HepG2 (cell line): ENCODE results near the gene ADM. TPM values are rescaled to one million over a fixed set of nuclear protein-coding genes. Genes with fewer than 3 reads are reported as not detected.

ENCODE experiments used
- CC2D1A ChIP-seq: sonication (generic); formaldehyde crosslinking; IDR thresholded peaks from 2 replicates; pipeline ENCODE4 v1.8.1; 2023; ENCODE audit warnings: mild to moderate bottlenecking, missing genetic modification reagents
- FOXP1 ChIP-seq, 2 experiments: fragments of 450-650 bp in 1 of 2; IDR thresholded peaks; 2 replicates each; pipeline ENCODE4 v1.6.1; 2017 to 2018; ENCODE audit warnings: antibody characterized with exemption in 1 of 2
- HOXA3 ChIP-seq: sonication (generic); formaldehyde crosslinking; IDR thresholded peaks from 2 replicates; pipeline ENCODE4 v1.5.0; 2020; ENCODE audit warnings: missing genetic modification reagents
- HOXA7 ChIP-seq: sonication (generic); formaldehyde crosslinking; IDR thresholded peaks from 2 replicates; pipeline ENCODE4 v1.8.1; 2022; ENCODE audit warnings: mild to moderate bottlenecking, missing genetic modification reagents, moderate library complexity
- JUND ChIP-seq: sonication (generic); formaldehyde crosslinking; IDR thresholded peaks from 2 replicates; pipeline ENCODE4 v1.8.0; 2022; ENCODE audit warnings: mild to moderate bottlenecking, missing genetic modification reagents
- MAF1 ChIP-seq: sonication (generic); formaldehyde crosslinking; IDR thresholded peaks from 2 replicates; pipeline ENCODE4 v1.5.0; 2020; ENCODE audit warnings: missing genetic modification reagents, borderline replicate concordance
- RFX5 ChIP-seq: IDR thresholded peaks from 2 replicates; pipeline ENCODE4 v1.6.1; 2011; ENCODE audit warnings: low read depth, low read length, improper control_type of control experiment
- RNF2 ChIP-seq: fragments of 450-650 bp; conservative IDR thresholded peaks from 2 replicates; pipeline ENCODE4 v1.6.1; 2016; ENCODE audit warnings: low read depth
- TBL1XR1 ChIP-seq: fragments of 150-350 bp; IDR thresholded peaks from 2 replicates; pipeline ENCODE4 v1.6.1; 2014; ENCODE audit warnings: borderline replicate concordance, low read length; ENCODE audit not compliant: partially characterized antibody
- polyA plus RNA-seq, 8 experiments: library from polyadenylated mRNA; depleted of rRNA in 3 of 8; stranded (reverse) in 7 of 8; unstranded in 1 of 8; fragments of >200 nt; fragmentation: Illumina TruSeq in 4 of 8; extraction: Trizol in 4 of 8; gene quantifications; 2 replicates each; pipeline versions ENCODE4 v1.2.1 to v1.2.3, GENCODE V29; 2011 to 2016; ENCODE audit warnings: low read depth in 4 of 8, missing spikeins in 1 of 8, mixed read lengths in 1 of 8; ENCODE audit not compliant: insufficient read depth in 1 of 8
- total RNA-seq, 5 experiments: library from RNA; depleted of rRNA; stranded (reverse); fragments of >200 nt; fragmentation: Illumina TruSeq; extraction: Trizol; gene quantifications; 2 replicates each; pipeline ENCODE4 v1.2.3, GENCODE V29; 2016; ENCODE audit warnings: low read depth in 1 of 5
- TF ChIP-seq, protein P1 (sequence below): sonication (generic); formaldehyde crosslinking; IDR thresholded peaks from 2 replicates; pipeline ENCODE4; 2020; ENCODE audit warnings: missing genetic modification reagents, mild to moderate bottlenecking, borderline replicate concordance
- TF ChIP-seq, protein P2 (sequence below): sonication (generic); formaldehyde crosslinking; IDR thresholded peaks from 2 replicates; pipeline ENCODE4 v1.8.1; 2023; ENCODE audit warnings: mild to moderate bottlenecking, inconsistent platforms, moderate library complexity, missing genetic modification reagents, borderline replicate concordance
- TF ChIP-seq, protein P3 (sequence below): fragments of 450-650 bp; IDR thresholded peaks from 2 replicates; pipeline ENCODE4 v1.6.1; 2017
- TF ChIP-seq, protein P4 (sequence below): sonication (generic); formaldehyde crosslinking; IDR thresholded peaks from 2 replicates; pipeline ENCODE4 v1.8.0; 2022; ENCODE audit warnings: missing genetic modification reagents, mild to moderate bottlenecking, borderline replicate concordance
- TF ChIP-seq, protein P5 (sequence below): sonication (generic); formaldehyde crosslinking; IDR thresholded peaks from 2 replicates; pipeline ENCODE4 v1.4.0; 2020; ENCODE audit warnings: mild to moderate bottlenecking, missing genetic modification reagents

ADM gene
- total and polyA plus RNA-seq, 2 of the 13 experiments (the other 11 are each of a cell fraction or from before 2014, with no cell fraction given) = 10.7 to 26.1 TPM

DNA sequence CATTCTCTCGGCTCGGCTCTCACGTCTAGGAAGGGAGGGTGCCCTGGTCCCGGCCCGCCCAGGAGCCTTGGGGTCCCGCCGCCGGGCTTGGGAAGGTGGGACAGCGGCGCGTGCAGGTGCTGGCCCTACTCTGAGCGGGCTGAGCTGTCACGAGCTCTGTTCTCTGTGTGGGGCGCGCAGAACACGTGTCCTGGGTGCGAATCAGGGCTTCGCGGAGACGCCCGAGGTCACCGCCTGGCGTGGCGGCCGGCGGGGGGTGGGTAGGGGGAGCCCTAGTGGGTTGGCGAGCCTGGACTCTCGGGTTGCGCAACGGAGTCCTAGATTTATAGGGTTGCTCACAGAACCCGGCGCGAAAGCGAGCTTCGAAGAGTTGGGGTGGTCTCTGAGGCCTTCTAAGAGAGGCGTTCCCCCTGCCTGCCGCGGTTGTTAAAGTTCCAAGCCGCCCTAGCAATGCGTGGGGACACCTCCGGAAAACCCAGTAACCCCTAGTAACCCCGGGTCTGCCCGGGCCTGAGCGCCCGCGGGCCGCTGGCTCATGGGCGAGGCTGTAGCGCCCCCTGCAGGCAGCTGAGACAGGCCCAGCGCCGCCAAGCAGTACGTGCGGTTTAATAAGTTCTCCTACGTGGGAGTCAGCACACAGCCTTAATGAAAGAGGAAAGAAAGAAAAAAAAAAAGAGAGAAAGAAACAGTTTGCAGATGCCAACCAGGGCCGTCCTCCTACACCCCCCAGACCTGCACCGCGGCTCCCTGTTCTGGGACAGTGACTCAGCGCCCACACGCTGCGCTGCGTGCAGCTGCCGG is 2.7 kb downstream of the ADM start (continued):
- TF ChIP-seq, protein P1, sequence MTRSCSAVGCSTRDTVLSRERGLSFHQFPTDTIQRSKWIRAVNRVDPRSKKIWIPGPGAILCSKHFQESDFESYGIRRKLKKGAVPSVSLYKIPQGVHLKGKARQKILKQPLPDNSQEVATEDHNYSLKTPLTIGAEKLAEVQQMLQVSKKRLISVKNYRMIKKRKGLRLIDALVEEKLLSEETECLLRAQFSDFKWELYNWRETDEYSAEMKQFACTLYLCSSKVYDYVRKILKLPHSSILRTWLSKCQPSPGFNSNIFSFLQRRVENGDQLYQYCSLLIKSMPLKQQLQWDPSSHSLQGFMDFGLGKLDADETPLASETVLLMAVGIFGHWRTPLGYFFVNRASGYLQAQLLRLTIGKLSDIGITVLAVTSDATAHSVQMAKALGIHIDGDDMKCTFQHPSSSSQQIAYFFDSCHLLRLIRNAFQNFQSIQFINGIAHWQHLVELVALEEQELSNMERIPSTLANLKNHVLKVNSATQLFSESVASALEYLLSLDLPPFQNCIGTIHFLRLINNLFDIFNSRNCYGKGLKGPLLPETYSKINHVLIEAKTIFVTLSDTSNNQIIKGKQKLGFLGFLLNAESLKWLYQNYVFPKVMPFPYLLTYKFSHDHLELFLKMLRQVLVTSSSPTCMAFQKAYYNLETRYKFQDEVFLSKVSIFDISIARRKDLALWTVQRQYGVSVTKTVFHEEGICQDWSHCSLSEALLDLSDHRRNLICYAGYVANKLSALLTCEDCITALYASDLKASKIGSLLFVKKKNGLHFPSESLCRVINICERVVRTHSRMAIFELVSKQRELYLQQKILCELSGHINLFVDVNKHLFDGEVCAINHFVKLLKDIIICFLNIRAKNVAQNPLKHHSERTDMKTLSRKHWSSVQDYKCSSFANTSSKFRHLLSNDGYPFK (CRISPR knock-in tag) = no peak
- TF ChIP-seq, protein P2, sequence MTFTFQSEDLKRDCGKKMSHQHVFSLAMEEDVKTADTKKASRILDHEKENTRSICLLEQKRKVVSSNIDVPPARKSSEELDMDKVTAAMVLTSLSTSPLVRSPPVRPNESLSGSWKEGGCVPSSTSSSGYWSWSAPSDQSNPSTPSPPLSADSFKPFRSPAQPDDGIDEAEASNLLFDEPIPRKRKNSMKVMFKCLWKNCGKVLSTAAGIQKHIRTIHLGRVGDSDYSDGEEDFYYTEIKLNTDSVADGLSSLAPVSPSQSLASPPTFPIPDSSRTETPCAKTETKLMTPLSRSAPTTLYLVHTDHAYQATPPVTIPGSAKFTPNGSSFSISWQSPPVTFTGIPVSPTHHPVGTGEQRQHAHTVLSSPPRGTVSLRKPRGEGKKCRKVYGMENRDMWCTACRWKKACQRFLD (CRISPR knock-in tag) = no peak
- no peak for TF ChIP-seq HOXA3
- TF ChIP-seq RFX5 = no peak
- TF ChIP-seq HOXA7 (CRISPR knock-in tag) = no peak
- TF ChIP-seq, protein P3, sequence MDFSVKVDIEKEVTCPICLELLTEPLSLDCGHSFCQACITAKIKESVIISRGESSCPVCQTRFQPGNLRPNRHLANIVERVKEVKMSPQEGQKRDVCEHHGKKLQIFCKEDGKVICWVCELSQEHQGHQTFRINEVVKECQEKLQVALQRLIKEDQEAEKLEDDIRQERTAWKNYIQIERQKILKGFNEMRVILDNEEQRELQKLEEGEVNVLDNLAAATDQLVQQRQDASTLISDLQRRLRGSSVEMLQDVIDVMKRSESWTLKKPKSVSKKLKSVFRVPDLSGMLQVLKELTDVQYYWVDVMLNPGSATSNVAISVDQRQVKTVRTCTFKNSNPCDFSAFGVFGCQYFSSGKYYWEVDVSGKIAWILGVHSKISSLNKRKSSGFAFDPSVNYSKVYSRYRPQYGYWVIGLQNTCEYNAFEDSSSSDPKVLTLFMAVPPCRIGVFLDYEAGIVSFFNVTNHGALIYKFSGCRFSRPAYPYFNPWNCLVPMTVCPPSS = no peak
- TF ChIP-seq FOXP1 (IDR thresholded peaks at IDR 0.05) = no peak
- no peak for TF ChIP-seq FOXP1 (CRISPR knock-in tag; IDR thresholded peaks at IDR 0.05)
- TF ChIP-seq MAF1 (CRISPR knock-in tag) = no peak
- no peak for TF ChIP-seq JUND (CRISPR knock-in tag)
- no peak for TF ChIP-seq RNF2
- no peak for TF ChIP-seq TBL1XR1
- TF ChIP-seq, protein P4, sequence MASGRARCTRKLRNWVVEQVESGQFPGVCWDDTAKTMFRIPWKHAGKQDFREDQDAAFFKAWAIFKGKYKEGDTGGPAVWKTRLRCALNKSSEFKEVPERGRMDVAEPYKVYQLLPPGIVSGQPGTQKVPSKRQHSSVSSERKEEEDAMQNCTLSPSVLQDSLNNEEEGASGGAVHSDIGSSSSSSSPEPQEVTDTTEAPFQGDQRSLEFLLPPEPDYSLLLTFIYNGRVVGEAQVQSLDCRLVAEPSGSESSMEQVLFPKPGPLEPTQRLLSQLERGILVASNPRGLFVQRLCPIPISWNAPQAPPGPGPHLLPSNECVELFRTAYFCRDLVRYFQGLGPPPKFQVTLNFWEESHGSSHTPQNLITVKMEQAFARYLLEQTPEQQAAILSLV (CRISPR knock-in tag) = no peak; the same call in 1 of the 2 replicates
- TF ChIP-seq CC2D1A = no peak
- TF ChIP-seq, protein P5, sequence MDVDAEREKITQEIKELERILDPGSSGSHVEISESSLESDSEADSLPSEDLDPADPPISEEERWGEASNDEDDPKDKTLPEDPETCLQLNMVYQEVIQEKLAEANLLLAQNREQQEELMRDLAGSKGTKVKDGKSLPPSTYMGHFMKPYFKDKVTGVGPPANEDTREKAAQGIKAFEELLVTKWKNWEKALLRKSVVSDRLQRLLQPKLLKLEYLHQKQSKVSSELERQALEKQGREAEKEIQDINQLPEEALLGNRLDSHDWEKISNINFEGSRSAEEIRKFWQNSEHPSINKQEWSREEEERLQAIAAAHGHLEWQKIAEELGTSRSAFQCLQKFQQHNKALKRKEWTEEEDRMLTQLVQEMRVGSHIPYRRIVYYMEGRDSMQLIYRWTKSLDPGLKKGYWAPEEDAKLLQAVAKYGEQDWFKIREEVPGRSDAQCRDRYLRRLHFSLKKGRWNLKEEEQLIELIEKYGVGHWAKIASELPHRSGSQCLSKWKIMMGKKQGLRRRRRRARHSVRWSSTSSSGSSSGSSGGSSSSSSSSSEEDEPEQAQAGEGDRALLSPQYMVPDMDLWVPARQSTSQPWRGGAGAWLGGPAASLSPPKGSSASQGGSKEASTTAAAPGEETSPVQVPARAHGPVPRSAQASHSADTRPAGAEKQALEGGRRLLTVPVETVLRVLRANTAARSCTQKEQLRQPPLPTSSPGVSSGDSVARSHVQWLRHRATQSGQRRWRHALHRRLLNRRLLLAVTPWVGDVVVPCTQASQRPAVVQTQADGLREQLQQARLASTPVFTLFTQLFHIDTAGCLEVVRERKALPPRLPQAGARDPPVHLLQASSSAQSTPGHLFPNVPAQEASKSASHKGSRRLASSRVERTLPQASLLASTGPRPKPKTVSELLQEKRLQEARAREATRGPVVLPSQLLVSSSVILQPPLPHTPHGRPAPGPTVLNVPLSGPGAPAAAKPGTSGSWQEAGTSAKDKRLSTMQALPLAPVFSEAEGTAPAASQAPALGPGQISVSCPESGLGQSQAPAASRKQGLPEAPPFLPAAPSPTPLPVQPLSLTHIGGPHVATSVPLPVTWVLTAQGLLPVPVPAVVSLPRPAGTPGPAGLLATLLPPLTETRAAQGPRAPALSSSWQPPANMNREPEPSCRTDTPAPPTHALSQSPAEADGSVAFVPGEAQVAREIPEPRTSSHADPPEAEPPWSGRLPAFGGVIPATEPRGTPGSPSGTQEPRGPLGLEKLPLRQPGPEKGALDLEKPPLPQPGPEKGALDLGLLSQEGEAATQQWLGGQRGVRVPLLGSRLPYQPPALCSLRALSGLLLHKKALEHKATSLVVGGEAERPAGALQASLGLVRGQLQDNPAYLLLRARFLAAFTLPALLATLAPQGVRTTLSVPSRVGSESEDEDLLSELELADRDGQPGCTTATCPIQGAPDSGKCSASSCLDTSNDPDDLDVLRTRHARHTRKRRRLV (CRISPR knock-in tag) = no peak
